ENCODE results near the gene MALT1.

Gene MALT1

DNA sequence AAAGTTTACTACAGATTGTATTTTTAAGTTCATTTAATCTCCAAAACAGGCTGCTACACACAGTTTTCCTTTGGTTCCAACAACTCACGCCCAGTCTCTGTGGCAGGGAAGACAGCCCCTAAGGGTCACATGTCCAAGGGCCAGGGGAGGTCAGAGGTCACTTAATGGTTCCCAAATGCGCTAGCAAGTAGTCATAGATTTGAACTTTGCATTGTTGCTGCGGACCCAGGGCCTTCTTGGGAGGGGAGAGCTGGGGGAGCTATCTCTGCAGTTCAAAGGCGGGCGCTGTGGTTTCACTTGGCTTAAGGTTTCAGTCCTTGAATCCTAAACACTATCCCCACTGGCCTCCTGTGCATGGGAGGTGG lies 118.6 kb downstream of the MALT1 start:
- TF ChIP-seq, protein P1, sequence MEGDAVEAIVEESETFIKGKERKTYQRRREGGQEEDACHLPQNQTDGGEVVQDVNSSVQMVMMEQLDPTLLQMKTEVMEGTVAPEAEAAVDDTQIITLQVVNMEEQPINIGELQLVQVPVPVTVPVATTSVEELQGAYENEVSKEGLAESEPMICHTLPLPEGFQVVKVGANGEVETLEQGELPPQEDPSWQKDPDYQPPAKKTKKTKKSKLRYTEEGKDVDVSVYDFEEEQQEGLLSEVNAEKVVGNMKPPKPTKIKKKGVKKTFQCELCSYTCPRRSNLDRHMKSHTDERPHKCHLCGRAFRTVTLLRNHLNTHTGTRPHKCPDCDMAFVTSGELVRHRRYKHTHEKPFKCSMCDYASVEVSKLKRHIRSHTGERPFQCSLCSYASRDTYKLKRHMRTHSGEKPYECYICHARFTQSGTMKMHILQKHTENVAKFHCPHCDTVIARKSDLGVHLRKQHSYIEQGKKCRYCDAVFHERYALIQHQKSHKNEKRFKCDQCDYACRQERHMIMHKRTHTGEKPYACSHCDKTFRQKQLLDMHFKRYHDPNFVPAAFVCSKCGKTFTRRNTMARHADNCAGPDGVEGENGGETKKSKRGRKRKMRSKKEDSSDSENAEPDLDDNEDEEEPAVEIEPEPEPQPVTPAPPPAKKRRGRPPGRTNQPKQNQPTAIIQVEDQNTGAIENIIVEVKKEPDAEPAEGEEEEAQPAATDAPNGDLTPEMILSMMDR (conservative IDR thresholded peaks at IDR 0.05; ENCODE audit: low read depth, low read length): no peak
- no peak overlapping the region for H3K4me3 ChIP-seq (ENCODE audit: low read length)
- DNase-seq (ENCODE audit: low read depth): no peak

DNA sequence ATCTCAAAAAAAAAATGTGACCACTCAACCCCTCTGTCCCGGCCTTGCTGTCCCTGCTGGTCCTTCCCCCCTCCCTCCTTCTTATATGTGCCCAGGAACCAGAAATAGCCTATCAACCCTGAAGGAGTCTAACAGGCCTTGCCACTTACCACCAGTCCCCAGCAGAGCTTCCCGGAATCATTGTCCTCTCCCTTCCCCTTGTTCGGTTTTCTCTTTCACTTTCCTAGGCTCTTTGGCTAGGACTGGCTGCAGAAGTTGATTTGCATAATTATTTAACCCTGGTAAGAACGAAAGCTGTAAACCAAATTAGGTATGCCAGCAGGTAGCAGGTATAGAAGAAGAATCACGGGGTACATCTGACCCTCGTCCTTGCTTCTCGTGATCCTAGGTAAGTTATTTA lies 120.8 kb downstream of the MALT1 start:
- no peak for DNase-seq (ENCODE audit: low read depth)
- H3K4me3 ChIP-seq (ENCODE audit: low read length): no peak overlapping the region
- TF ChIP-seq, protein P1 (conservative IDR thresholded peaks at IDR 0.05; ENCODE audit: low read depth, low read length): no peak

DNA sequence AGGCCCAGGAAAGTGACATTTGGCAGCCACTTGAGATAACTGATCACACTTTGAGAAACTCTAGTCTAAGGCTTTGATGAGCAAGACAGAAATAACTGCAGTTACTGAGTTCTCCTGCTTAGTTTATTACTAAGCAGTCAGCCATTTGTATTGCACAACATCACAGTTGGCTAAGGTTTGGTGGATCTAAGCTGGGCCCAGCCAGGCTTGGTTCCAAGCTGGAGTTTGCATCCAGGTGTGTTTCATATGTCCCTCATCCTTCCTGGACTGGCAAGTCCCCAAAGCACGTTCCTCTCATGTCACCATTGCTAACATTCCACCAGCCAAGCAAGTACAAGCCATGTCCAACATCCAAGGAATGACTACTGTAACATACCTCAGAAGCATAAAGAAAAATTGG lies 122.1 kb downstream of the MALT1 start:
- TF ChIP-seq, protein P1 (conservative IDR thresholded peaks at IDR 0.05; ENCODE audit: low read depth, low read length): no peak
- DNase-seq (ENCODE audit: low read depth): no peak
- H3K4me3 ChIP-seq (ENCODE audit: low read length): no peak overlapping the region

DNA sequence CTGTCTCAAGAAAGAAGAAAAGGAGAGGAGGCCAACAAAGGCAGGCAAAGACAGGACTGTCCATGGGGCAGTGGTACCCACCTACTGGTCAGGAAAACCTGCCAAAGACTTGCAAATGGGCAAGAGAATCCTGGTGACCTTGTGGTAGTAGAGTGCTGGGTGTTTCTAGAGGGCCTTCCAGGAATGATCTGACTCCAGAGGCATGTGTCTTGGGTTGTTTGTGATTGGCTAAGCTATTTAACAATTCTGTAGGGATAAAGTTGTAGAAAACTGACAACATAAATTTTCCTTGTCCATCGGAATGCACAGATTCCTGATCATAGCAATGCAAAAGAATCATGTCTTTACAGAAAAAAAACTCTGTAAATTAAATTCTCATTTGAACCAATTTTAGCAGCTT lies 125.0 kb downstream of the MALT1 start:
- no peak overlapping the region for H3K4me3 ChIP-seq (ENCODE audit: low read length)
- DNase-seq (ENCODE audit: low read depth): no peak
- TF ChIP-seq, protein P1 (conservative IDR thresholded peaks at IDR 0.05; ENCODE audit: low read depth, low read length): no peak

DNA sequence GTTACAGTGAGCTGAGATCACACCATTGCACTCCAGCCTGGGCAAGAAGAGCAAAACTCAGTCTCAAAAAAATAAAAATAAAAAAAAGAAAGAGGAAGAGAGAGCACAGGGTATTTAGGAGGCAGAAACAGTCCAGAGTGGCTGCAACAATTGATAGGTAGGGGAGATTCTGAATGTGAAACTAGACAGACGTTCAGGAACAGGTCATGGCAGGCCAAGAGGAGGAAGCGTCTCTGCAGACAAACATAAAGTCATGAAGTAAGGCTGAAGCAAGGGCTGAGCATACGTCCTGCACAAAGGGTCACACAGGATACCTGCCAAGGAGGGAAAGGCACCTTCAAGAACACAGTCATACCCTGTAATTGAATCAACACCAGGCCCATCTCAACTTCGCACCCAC lies 129.3 kb downstream of the MALT1 start:
- TF ChIP-seq, protein P1 (conservative IDR thresholded peaks at IDR 0.05; ENCODE audit: low read depth, low read length): no peak
- DNase-seq (ENCODE audit: low read depth): no peak
- H3K4me3 ChIP-seq (ENCODE audit: low read length): no peak overlapping the region

DNA sequence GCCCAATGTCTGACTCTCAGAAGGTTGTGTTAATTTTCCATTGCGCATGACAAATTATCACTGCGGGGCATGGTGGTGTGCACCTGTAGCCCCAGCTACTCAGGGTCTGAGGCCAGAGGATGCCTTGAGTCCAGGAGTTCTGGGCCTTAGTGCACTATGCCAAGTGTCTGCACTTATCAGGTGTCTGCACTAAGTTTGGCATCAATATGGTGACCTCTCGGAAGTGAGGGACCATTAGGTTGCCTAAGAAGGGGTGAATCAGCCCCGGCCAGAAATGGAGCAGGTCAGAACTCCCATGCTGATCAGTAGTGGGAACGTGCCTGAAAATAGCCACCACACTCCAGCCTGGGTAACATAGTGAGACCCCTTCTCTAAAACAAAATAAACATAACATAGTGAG lies 131.7 kb downstream of the MALT1 start:
- TF ChIP-seq, protein P1 (conservative IDR thresholded peaks at IDR 0.05; ENCODE audit: low read depth, low read length): no peak
- H3K4me3 ChIP-seq (ENCODE audit: low read length): no peak overlapping the region
- no peak for DNase-seq (ENCODE audit: low read depth)

DNA sequence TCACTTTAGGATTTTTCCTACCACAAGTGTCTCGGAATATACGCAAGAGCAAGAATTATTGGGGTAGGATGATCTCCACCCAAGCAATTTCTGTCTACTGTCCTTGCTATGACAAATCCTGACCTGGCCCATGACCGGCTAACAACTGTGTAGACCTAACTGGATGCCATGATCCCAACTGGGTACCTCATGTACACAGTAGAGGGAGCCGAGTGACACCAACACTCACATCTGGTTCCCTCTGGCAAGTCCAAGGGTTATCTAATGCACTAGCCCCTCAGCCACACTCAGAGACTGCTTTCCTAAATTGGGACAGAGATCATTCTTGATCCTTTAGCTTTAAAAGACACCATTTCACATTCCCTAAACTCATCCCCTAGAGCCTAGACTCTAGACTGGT lies 132.7 kb downstream of the MALT1 start:
- TF ChIP-seq, protein P1 (conservative IDR thresholded peaks at IDR 0.05; ENCODE audit: low read depth, low read length): no peak
- no peak for DNase-seq (ENCODE audit: low read depth)
- no peak overlapping the region for H3K4me3 ChIP-seq (ENCODE audit: low read length)

Measured in retinal pigment epithelial cell (primary cell).